ENCODE results near the gene LDLRAD1.

DNA sequence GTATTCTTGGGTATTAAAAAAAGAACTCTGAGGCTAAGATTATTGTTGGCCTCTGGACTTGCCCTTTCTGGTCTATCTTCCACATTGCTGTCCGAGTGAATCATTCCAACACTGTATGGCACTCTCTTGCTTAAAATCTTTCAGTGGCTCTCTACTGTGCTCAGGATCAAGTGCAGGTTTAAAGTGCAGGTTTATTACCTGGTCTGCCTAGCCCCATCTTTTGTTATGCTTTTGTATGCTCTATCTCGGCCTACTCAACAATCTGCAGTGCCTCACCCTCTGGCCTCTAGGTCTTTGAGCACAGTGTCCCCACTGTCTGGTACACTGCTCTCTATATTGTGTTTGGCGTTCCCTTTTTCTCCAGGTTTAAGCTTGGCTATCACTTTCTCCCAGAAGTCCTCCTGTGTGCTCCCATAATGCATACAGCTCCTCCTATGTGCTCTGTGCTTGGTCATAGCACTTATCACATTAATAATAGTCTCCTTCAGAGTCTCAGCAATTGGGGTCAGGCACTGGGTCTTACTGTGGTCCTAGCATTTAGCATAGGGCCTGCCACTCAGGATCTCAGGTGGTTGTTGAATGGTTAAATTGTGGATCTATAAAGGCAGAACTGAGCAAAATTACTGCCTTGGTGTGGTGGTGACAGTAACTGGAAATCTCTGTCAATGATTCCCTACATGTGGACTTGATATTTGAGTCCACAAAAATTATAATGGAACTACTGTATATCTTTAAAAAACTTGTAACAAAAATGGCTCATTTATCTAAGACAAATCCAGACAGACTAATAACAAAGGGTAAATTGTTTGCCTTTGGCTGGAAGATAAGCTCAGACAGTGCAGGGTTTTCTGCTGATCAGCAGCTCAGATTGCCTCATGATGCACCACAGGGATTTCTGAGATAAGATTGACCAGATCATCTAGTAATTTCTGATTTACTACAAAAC, 10.6 kb upstream of the LDLRAD1 start:
- TF ChIP-seq, protein P1, sequence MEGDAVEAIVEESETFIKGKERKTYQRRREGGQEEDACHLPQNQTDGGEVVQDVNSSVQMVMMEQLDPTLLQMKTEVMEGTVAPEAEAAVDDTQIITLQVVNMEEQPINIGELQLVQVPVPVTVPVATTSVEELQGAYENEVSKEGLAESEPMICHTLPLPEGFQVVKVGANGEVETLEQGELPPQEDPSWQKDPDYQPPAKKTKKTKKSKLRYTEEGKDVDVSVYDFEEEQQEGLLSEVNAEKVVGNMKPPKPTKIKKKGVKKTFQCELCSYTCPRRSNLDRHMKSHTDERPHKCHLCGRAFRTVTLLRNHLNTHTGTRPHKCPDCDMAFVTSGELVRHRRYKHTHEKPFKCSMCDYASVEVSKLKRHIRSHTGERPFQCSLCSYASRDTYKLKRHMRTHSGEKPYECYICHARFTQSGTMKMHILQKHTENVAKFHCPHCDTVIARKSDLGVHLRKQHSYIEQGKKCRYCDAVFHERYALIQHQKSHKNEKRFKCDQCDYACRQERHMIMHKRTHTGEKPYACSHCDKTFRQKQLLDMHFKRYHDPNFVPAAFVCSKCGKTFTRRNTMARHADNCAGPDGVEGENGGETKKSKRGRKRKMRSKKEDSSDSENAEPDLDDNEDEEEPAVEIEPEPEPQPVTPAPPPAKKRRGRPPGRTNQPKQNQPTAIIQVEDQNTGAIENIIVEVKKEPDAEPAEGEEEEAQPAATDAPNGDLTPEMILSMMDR (IDR thresholded peaks at IDR 0.05; ENCODE audit: borderline replicate concordance, extremely low read depth, low read length, poor library complexity, severe bottlenecking), result no peak
- no peak for TF ChIP-seq EZH2 (IDR thresholded peaks at IDR 0.05; ENCODE audit: borderline replicate concordance, low read depth, low read length, severe bottlenecking)

Measured in DND-41 (cell line).